ENCODE results near the gene NUMBL.

NUMBL gene

GRCh38 chr19:40716031-40716481 is 25.6 kb upstream of the NUMBL start:
- DNase-seq = peak; percentile 58

- peak; percentile 86 to 89 for DNase-seq
Measured at GRCh38 chr19:40714441-40715299, 24.2 kb upstream of the NUMBL start.

GRCh38 chr19:40713939-40714338 is 23.5 kb upstream of the NUMBL start:
- DNase-seq = no peak

GRCh38 chr19:40709817-40710216 is 19.4 kb upstream of the NUMBL start:
- no peak for DNase-seq

GRCh38 chr19:40707615-40708014 is 17.2 kb upstream of the NUMBL start:
- DNase-seq = no peak

- no peak for DNase-seq
Measured at GRCh38 chr19:40705950-40706619, 15.6 kb upstream of the NUMBL start.

GRCh38 chr19:40705362-40705651 is 14.9 kb upstream of the NUMBL start:
- no peak for DNase-seq

GRCh38 chr19:40704491-40705361 is 14.3 kb upstream of the NUMBL start:
- DNase-seq = no peak

- DNase-seq = no peak
Measured at GRCh38 chr19:40703029-40703755, 12.7 kb upstream of the NUMBL start.

GRCh38 chr19:40702337-40703012 is 12.0 kb upstream of the NUMBL start:
- no peak for DNase-seq

- DNase-seq = no peak
Measured at GRCh38 chr19:40701758-40702157, 11.3 kb upstream of the NUMBL start.

- DNase-seq = no peak
Measured at GRCh38 chr19:40700083-40700482, 9.6 kb upstream of the NUMBL start.

GRCh38 chr19:40697007-40697406 is 6.6 kb upstream of the NUMBL start:
- no peak for DNase-seq

- no peak for DNase-seq
Measured at GRCh38 chr19:40695881-40696280, 5.4 kb upstream of the NUMBL start.

- no peak for DNase-seq
Measured at GRCh38 chr19:40693896-40694295, 3.4 kb upstream of the NUMBL start.

GRCh38 chr19:40693150-40693788 is 2.8 kb upstream of the NUMBL start:
- no peak for DNase-seq

- no peak for DNase-seq
Measured at GRCh38 chr19:40692212-40692551, 1.7 kb upstream of the NUMBL start.

- no peak for DNase-seq
Measured at GRCh38 chr19:40691421-40692211, 1.2 kb upstream of the NUMBL start.

GRCh38 chr19:40690693-40691420 is 406 bp upstream of the NUMBL start:
- peak; percentile 82 to 92 for DNase-seq
